ENCODE results near the gene SHMT1.

DNA sequence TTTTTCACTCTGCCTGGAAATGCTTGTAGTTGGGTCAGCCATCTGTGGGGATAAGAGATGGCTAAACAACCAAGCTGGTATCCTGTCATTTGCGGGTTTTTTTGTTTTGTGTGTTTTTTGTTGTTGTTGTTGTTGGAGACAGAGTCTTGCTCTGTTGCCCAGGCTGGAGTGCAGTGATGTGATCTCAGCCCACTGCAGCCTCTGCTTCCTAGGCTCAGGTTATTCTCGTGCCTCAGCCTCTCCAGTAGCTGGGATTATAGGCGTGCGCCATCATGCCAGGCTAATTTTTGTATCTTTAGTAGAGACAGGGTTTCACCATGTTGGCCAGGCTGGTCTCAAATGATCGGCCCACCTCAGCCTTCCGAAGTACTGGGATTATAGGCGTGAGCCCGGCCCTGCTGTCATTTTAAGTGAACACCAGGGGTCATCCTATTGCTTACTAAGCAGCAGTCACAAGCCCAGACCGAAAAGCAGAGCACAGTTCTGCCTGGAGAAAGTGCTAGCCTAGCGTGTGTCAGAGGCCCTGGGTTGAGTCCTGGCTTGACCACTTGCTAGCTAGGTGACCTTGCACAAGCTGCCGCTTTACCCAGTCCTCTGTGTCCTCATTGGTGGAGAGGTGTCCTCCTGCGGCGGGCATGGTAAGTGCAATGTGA, 43.6 kb downstream of the SHMT1 start:
- TF ChIP-seq, protein P1, sequence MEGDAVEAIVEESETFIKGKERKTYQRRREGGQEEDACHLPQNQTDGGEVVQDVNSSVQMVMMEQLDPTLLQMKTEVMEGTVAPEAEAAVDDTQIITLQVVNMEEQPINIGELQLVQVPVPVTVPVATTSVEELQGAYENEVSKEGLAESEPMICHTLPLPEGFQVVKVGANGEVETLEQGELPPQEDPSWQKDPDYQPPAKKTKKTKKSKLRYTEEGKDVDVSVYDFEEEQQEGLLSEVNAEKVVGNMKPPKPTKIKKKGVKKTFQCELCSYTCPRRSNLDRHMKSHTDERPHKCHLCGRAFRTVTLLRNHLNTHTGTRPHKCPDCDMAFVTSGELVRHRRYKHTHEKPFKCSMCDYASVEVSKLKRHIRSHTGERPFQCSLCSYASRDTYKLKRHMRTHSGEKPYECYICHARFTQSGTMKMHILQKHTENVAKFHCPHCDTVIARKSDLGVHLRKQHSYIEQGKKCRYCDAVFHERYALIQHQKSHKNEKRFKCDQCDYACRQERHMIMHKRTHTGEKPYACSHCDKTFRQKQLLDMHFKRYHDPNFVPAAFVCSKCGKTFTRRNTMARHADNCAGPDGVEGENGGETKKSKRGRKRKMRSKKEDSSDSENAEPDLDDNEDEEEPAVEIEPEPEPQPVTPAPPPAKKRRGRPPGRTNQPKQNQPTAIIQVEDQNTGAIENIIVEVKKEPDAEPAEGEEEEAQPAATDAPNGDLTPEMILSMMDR (IDR thresholded peaks at IDR 0.05), result no peak; the same call in 1 of the 2 replicates
- TF ChIP-seq ZFX (IDR thresholded peaks at IDR 0.05; ENCODE audit: borderline replicate concordance), result no peak
